Posterior vena cava (tissue), 2 donors: Measurements from ENCODE around the gene SLX9. TPM values are rescaled to one million over a fixed set of nuclear protein-coding genes. Genes with fewer than 3 reads are reported as not detected.
A peak's percentile ranks its signal among the peaks of the same experiment; 100 is the strongest.

Experiments used
- DNase-seq: peaks from one replicate; pipeline ENCODE4 v3.0.0-alpha.2; 2020; ENCODE audit warnings: low spot score
- intact Hi-C, 2 donors: fragments of 100-400 bp; cut with DNase I; formaldehyde crosslinking; loops; one replicate each; pipeline versions ENCODE4 v1.14.1 to v1.14.2; 2022 to 2023
- total RNA-seq, 2 donors: library from RNA; stranded (reverse); fragmentation: NEBNext Ultra II Directional; extraction: Animal tissue kit (Norgen Biotek cat#: 25700); gene quantifications; one replicate each; pipeline ENCODE4 v1.2.1, GENCODE V29; 2021
- donor health status: DM: yes; HTN: yes; CAD: no.
- donor health status: DM: yes; HTN: yes; CAD: no.

The SLX9 gene
- total RNA-seq, 2 donors from 2014 or later, result 25.8 to 31.6 TPM

DNA sequence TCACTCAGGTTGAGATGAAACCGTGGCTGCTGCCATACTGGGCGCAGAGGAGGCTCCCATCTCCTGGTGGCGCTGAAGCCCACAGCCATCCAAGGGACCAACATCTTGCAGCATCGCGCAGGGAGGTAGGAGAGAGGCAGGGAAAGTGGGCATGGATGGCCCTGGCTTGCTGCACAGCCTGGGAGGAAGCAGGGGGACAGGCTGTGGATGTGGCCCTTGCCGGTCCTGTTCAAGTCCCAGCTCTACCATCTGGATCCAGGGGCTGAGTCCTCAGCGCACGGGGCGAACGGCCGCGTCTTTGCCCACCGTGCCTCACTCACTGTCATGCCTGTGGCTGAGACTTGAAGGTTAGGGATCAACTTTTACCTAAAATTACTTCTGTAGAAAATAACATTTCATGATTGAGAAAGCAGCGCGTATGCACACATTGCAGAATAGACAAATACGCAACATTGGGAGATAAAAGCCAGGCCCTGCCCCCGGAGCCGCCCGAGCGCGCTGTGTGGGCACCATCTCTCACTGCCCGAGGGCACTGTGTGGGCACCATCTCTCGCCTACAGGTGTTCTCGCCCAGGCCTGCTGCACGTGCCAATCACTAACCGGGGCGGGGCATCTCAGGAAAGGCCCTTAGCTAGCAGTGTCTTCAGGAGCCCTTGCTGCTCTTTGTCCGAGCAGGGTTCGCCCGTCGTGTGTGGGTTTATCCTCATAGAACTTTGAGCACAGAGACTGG, 11.5 kb downstream of the SLX9 start:
- DNase-seq, result no peak
- intact Hi-C loops, result loop anchor here (2.0 kb wide), 1 partner anchor 185 kb away; no protein-coding TSS in a partner anchor

DNA sequence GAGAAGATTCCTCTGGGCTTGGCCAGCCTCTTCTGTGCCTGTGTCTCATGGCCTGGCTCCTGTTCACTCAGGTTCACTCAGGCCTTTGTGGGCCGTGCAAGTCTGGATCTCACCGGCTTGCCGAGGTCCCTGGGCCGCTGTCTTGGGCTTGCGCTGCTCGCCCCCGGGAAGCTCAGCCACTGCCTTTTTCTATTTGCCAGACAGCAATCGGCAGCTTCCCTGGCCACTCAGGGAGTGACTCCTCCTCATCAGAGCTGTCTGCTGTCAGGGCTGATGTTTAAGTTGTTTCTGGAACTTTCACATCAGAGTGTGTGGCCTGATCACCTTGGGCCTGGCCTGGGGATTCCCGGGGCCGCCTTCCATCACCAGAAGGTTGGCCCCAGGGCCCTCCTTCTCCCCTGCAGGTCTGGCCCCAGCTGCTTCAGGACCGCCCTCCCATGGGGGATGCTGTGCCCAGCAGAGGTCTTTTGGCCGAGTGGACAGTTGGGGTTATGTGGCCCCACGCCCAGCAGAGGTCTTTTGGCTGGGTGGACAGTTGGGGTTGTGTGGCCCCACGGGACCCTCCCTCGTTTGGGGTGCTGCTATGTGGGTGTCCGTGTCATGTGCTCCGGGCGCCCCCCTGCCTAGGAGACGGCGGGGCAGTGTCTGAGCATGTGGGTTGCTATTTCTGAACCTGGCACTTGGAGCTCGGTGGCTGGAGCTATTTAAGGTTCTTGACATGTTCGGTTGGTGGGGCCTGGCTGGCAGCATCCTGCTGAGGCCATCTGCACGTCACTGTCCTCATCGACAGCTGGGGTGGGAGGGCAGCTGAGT, 12.5 kb downstream of the SLX9 start:
- intact Hi-C loops, result no loop called here
- DNase-seq, result no peak

DNA sequence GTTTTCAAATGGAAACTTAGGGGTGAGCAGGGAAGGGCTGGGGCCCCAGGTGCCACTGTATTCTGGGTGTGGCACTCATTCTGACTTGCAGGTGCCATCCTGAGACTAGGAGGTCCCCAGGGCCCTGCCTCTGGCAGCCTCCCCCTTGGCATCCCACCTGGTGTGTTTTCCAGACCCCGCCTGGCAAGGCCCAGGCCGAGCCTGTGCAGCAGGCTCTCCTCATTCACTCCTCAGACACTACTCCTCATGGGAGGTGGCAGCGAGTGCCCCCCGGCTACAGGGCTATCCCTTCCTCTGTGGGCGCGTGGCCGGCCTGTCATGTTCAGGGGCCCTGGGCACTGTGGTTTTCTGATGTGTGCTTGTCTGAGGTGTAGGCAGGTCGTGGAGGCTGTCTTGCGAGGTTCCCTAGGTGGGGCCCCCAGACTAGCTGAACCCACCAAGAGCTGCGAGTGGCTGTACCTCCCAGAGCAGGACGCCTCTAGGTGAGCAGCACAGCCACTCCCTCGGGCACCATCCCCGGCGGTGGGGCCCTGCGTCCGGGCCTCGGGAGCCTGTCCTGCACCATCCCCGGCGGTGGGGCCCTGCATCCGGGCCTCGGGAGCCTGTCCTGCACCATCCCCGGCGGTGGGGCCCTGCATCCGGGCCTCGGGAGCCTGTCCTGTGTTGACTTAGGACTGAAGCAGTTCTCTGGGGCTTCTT, 13.2 kb downstream of the SLX9 start:
- no peak for DNase-seq
- intact Hi-C loops, result no loop called here

GRCh38 chr21:44953628-44954021, 13.8 kb downstream of the SLX9 start:
- no peak for DNase-seq
- intact Hi-C loops, result no loop called here

- intact Hi-C loops, result no loop called here
- no peak for DNase-seq
Observed at GRCh38 chr21:44954281-44954771, 14.5 kb downstream of the SLX9 start.

DNA sequence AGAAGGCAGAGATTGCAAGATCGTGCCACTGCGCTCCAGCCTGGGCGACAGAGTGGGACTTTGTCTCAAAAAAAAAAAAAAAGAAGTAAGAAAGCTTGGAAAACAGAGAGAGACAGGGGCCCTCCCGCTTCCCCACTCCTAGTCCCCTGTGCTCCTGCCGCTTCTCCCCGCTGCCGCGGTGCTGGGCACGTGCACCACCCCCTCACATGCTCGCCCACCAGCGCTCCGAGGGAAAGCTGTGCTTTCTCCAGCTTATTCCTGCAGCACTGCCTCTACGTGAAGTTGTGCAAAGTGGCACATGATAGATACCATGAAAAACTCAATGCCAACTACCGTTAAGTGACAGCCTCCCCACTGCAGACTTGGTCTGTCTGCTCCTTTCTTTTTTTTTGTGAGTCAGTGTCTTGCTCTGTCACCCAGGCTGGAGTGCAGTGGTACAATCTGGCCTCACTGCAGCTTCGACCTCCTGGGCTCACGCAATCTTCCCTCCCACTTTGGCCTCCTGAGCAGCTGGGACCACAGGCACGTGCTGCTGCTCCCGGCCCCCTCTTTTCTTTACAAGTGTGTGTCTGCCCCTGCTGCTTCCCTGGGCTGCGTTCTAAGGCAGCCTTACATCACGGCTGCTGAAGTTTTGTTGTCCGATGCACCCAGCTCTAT, 15.4 kb downstream of the SLX9 start:
- intact Hi-C loops, result no loop called here

GRCh38 chr21:44955798-44956175, 16.0 kb downstream of the SLX9 start:
- no peak for DNase-seq
- intact Hi-C loops, result no loop called here

More for the DNA sequence above, 15.4 kb downstream of the SLX9 start:
- no peak for DNase-seq

GRCh38 chr21:44956356-44957046, 16.7 kb downstream of the SLX9 start:
- intact Hi-C loops, result no loop called here

DNA sequence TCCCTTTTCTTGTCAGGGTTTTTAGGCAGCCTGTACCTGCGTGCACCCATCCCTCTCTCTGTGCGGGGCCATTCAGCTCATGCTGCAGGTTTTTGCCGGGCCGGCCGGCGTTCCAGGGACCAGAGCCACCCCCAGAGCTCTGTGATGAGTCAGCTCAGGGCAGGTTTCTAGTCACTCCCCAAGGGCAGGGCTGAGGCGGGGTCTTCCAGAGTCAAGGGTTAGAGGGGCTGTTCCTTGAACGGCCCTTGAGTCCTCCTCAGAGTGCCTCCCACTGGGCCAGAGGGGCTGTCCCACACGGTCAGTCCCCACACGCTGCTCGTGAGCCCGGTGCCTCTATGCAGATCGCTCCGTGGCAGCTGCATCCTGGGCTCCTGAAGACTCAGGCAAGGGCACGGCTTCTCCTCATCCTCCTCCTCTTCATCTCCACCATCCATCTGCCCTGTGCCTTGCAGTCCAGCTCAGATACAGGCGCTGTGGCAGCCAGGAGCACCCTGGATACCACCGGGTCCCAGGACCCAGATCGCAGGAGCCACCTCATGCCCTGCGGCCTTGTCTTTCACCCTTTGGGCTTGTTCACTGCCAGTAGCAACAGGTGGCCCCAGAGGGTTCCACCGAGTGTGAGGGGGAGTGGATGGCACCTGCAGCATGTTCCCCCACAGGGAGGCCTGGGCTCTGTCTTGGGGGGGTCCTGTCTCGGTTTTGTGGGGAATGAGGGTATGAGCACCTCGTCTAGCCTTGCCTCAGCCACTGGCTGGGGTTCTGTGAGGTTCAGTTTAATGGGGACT, 17.4 kb downstream of the SLX9 start:
- intact Hi-C loops, result no loop called here
- no peak for DNase-seq

More at GRCh38 chr21:44956356-44957046, 16.7 kb downstream of the SLX9 start:
- no peak for DNase-seq

DNA sequence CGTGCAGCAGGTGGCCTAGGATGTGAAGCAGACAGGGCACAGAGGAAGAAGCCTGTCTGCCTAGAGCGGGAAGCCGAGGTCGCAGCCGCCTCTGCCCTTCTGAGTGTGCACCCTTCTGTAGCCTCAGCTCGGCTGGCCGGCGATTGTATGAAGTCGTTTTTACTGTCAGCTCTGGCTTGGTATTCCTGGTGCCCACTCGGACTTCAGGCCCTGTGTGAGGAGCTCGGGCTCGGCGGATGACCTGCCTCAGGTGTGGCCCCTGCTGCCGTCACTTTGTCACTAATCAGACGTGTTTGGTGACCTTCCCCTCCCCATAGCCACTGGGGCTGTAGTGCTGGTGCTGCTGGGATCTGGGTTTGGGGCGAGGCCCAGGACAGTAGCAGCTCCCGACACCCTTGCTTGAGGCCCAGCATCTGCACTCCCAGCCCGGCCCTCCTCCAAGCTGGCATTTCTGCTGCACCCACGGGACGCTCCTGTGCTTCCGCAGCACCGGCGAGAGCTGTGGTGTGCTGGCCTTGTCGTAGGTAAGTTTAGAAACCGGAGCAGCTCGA, 18.1 kb downstream of the SLX9 start:
- no peak for DNase-seq

DNA sequence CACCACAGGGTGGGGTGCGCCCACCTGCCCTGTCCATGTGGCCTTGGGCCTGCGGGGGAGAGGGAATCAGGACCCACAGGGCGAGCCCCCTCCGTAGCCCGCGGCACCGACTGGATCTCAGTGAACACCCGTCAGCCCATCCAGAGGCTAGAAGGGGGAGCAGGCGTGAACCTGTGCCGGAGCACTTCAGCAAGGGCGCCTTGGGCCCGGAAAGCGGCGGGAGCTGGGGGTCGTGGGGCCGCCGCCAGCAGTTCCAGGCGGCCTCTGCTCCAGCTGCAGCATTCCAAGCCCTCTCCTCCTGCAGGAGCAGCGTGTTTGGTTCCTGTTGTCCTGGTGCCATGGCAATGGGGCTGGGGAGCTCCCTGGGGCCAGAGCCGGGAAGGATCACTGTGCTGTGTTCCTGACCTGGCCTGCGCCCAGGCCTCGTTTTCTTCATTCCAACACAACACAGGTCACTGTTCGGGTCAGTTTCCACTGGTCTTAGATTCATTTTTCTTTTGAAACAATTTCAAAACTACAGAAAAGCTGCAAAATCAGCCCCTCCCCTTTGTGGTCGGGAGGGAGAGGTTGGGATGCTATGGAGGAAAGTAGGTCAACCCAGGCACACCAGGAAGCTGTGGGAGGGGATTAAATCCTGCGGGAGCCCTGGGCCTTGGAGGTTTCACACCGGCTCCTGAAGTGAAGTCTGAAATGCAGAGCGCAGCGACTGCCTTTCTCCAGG, 18.8 kb downstream of the SLX9 start:
- intact Hi-C loops, result no loop called here
- peak; percentile 96 for DNase-seq

More for the DNA sequence above, 18.1 kb downstream of the SLX9 start:
- intact Hi-C loops, result no loop called here

- intact Hi-C loops, result no loop called here
- no peak for DNase-seq
Observed at GRCh38 chr21:44959376-44960091, 19.7 kb downstream of the SLX9 start.

DNA sequence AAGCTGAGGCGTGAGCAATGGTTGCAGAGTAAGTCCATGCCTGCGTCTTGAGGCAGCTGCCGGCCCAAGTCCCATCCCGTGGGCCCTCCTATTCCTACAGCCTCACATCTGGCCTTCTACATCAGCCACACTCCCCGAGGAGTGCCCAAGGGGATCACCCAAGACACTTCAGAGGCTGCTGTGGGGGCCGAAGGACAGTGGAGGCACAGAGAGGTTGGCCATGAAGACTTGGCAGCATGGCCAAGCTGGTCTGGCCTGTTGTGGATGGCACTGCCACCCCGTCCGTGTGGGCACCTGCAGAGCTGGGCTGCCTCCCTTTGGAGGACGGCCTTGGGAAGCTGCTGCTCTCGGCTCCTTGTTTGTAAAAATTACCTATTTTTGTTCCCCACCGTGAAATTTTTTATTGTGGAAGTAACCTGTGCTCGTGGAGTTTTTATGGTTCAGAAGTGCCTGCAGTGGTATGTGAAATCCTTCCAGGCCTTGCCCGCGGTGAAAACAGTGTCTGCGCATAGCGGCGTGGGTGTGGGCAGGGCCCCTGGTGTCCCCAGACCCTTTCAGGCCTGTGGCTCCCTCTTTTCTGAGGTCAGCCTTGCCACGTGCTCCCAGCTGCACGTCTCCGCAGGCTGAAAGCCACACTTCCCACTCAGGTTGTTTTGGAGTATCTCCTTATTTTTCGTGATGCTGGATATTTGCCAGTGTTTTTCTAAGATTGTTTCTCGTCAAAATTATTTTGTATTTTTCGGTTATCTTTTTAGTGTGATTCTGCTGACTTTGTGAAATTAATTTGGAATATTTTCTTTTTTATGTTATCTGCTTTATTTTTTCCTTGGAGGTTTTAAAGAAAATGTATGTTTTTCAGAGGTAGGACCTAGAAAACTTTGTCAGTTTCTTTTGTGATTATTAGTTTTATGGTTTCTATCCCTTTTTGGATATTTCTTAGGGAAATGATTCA, 20.6 kb downstream of the SLX9 start:
- intact Hi-C loops, result no loop called here
- no peak for DNase-seq

- DNase-seq, result no peak
- intact Hi-C loops, result no loop called here
Observed at GRCh38 chr21:44962403-44962966, 22.7 kb downstream of the SLX9 start.

- DNase-seq, result no peak
- intact Hi-C loops, result no loop called here
Observed at GRCh38 chr21:44964381-44964780, 24.6 kb downstream of the SLX9 start.
